ENCODE results near the gene BRINP1. TPM values are rescaled to one million over a fixed set of nuclear protein-coding genes. Genes with fewer than 3 reads are reported as not detected.

Gene BRINP1
- total RNA-seq, 1 experiment from 2014 or later, result 14.0 TPM

DNA sequence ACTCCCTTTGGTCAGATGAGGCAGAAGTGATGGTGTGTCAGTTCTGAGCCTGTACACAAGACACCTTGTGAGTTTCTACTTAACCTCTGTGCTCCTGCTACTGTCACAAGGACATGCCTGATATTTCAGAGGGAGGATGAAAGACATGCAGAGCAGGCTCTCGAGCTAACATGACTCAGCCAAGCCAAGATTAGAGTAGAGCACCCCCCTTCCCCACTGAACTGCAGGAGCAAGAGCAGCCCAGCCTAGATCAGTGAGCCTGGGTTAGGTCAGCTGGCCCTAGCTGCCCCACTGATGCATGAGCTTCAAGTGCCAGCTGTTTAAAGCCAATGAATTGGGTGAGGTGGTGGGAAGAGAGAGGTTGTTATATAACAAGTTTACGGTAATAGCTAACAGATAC lies 36.7 kb downstream of the BRINP1 start:
- H2BK12ac ChIP-seq (ENCODE audit: insufficient read length, low read depth, low read length), result no peak overlapping the region
- WGBS (ENCODE audit: extremely low coverage, insufficient read length, low lambda C conversion rate), result no CpG with 5 or more reads among the region's 2 CpGs
- no peak overlapping the region for H4K91ac ChIP-seq (ENCODE audit: insufficient read length, low read depth, low read length)
- H3K23ac ChIP-seq (ENCODE audit: insufficient read length, low read depth, low read length), result no peak overlapping the region
- H3K4me1 ChIP-seq (ENCODE audit: insufficient read depth, low read length), result peaks cover 22% of the 10 kb centered on the region
- H2BK5ac ChIP-seq (ENCODE audit: insufficient read length, low read length), result no peak overlapping the region
- H3K9me3 ChIP-seq (ENCODE audit: control insufficient read depth, low read depth, low read length), result peaks cover 5% of the 10 kb centered on the region
- no peak overlapping the region for H3K18ac ChIP-seq (ENCODE audit: insufficient read length, low read depth, low read length)
- no peak overlapping the region for H2BK20ac ChIP-seq (ENCODE audit: low read depth, low read length, poor library complexity, severe bottlenecking)
- H3K56ac ChIP-seq (ENCODE audit: insufficient read length, low read depth, low read length), result no peak overlapping the region
- no peak overlapping the region for H2BK15ac ChIP-seq (ENCODE audit: low read depth, low read length)
- no peak overlapping the region for H3K14ac ChIP-seq (ENCODE audit: insufficient read depth, low read length)
- peaks cover 56 to 66% of the 10 kb centered on the region in 2 experiments for H3K4me1 Mint-ChIP-seq
- H3K4me2 ChIP-seq (ENCODE audit: insufficient read depth, insufficient read length, low read length), result no peak overlapping the region
- peaks cover 6% of the 10 kb centered on the region for H3K27me3 Mint-ChIP-seq (ENCODE audit: low read depth)
- no peaks in the 10 kb centered on the region for H4K20me1 ChIP-seq (ENCODE audit: control insufficient read depth, insufficient read depth, insufficient read length)
- no peak overlapping the region for H2BK120ac ChIP-seq (ENCODE audit: low read depth, low read length, poor library complexity, severe bottlenecking)
- peak overlapping the region in 1 of 3 experiments; percentile 11; a peak in 1 of 7 replicates for H3K27ac Mint-ChIP-seq
- H4K8ac ChIP-seq (replicated peaks; ENCODE audit: insufficient read length, low read depth, low read length), result no peak overlapping the region
- H3T11ph ChIP-seq (ENCODE audit: low read length), result no peak overlapping the region
- peak; percentile 42 for DNase-seq
- H3K4me3 Mint-ChIP-seq, result no peak overlapping the region; a peak in 1 of 5 replicates
- H3K4ac ChIP-seq (ENCODE audit: low read depth, low read length), result no peak overlapping the region
- no peaks in the 10 kb centered on the region for H3K27me3 ChIP-seq (ENCODE audit: insufficient read depth, low read length)
- no peaks in the 10 kb centered on the region for H3K23me2 ChIP-seq (ENCODE audit: insufficient read length, low read depth, low read length, poor library complexity, severe bottlenecking)
- H3K27ac ChIP-seq (ENCODE audit: insufficient read length, low read depth, low read length), result no peak overlapping the region
- H3K79me1 ChIP-seq (ENCODE audit: insufficient read depth, low read depth, low read length, poor library complexity, severe bottlenecking), result no peaks in the 10 kb centered on the region
- peaks cover 18 to 29% (median 19%) of the 10 kb centered on the region in 3 experiments for H3K36me3 Mint-ChIP-seq (ENCODE audit: insufficient read depth in 1 of 3, low read depth in 3 of 3)
- no peak overlapping the region for H4K5ac ChIP-seq (ENCODE audit: insufficient read length, low read depth, low read length)
- H3K9me3 Mint-ChIP-seq, result peaks cover 14 to 18% of the 10 kb centered on the region in 2 experiments
- no peaks in the 10 kb centered on the region for H3K79me2 ChIP-seq (ENCODE audit: insufficient read depth, low read length)
- no peak overlapping the region for H3K9ac ChIP-seq (ENCODE audit: extremely low read depth, insufficient read length, low read length)
- TF ChIP-seq, protein P1, sequence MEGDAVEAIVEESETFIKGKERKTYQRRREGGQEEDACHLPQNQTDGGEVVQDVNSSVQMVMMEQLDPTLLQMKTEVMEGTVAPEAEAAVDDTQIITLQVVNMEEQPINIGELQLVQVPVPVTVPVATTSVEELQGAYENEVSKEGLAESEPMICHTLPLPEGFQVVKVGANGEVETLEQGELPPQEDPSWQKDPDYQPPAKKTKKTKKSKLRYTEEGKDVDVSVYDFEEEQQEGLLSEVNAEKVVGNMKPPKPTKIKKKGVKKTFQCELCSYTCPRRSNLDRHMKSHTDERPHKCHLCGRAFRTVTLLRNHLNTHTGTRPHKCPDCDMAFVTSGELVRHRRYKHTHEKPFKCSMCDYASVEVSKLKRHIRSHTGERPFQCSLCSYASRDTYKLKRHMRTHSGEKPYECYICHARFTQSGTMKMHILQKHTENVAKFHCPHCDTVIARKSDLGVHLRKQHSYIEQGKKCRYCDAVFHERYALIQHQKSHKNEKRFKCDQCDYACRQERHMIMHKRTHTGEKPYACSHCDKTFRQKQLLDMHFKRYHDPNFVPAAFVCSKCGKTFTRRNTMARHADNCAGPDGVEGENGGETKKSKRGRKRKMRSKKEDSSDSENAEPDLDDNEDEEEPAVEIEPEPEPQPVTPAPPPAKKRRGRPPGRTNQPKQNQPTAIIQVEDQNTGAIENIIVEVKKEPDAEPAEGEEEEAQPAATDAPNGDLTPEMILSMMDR (conservative IDR thresholded peaks at IDR 0.05), result no peak
- H2AFZ ChIP-seq (ENCODE audit: low read length), result no peak overlapping the region
- no peak overlapping the region for H2AK5ac ChIP-seq (ENCODE audit: insufficient read length, low read length)

All from H9 (cell line).